ENCODE data around the gene TMEM179. TPM values are rescaled to one million over a fixed set of nuclear protein-coding genes. Genes with fewer than 3 reads are reported as not detected.

The TMEM179 gene
- total RNA-seq, 1 donor from 2014 or later, result not detected

GRCh38 chr14:104587641-104588040 is 16.9 kb downstream of the TMEM179 start:
- intact Hi-C loops (cut with DNase I), result no loop called here
- Histone ChIP-seq H3K27me3 (ENCODE audit: low read depth) (peaks cover 11% of the 10 kb centered on the region), H3K4me3 (no peak overlapping the region), H3K36me3 (no peaks in the 10 kb centered on the region), H3K27ac (no peak overlapping the region), H3K4me1 (no peaks in the 10 kb centered on the region), H3K9me3 (no peaks in the 10 kb centered on the region)
- DNase-seq, result no peak
- no peak for TF ChIP-seq CTCF (IDR thresholded peaks at IDR 0.05)
- no peak for ATAC-seq

- Histone ChIP-seq H3K27me3 (ENCODE audit: low read depth) (peaks cover 17% of the 10 kb centered on the region), H3K27ac (no peak overlapping the region), H3K4me3 (no peak overlapping the region), H3K9me3 (no peaks in the 10 kb centered on the region), H3K4me1 (no peaks in the 10 kb centered on the region), H3K36me3 (no peaks in the 10 kb centered on the region)
- peak in 1 of 2 donors; percentile 37 for ATAC-seq
- TF ChIP-seq CTCF (IDR thresholded peaks at IDR 0.05), result no peak
- DNase-seq, result no peak
- intact Hi-C loops (cut with DNase I), result no loop called here
Measured at GRCh38 chr14:104586832-104587620, 17.5 kb downstream of the TMEM179 start.

- Histone ChIP-seq H3K36me3 (no peaks in the 10 kb centered on the region), H3K27me3 (ENCODE audit: low read depth) (peaks cover 22% of the 10 kb centered on the region), H3K27ac (no peak overlapping the region), H3K9me3 (no peaks in the 10 kb centered on the region), H3K4me1 (no peaks in the 10 kb centered on the region), H3K4me3 (no peak overlapping the region)
- ATAC-seq (peak in 1 of 2 donors; percentile 62), DNase-seq (no peak)
- TF ChIP-seq CTCF (IDR thresholded peaks at IDR 0.05), result no peak
- intact Hi-C loops (cut with DNase I), result no loop called here
Measured at GRCh38 chr14:104585966-104586697, 18.4 kb downstream of the TMEM179 start.

GRCh38 chr14:104584557-104584956 is 20.0 kb downstream of the TMEM179 start:
- ATAC-seq, result no peak
- Histone ChIP-seq H3K4me1 (no peaks in the 10 kb centered on the region), H3K36me3 (no peaks in the 10 kb centered on the region), H3K27me3 (ENCODE audit: low read depth) (peaks cover 29% of the 10 kb centered on the region), H3K27ac (no peak overlapping the region), H3K9me3 (no peaks in the 10 kb centered on the region), H3K4me3 (no peak overlapping the region)
- no peak for DNase-seq
- intact Hi-C loops (cut with DNase I), result no loop called here
- no peak for TF ChIP-seq CTCF (IDR thresholded peaks at IDR 0.05)

GRCh38 chr14:104583424-104584306 is 20.9 kb downstream of the TMEM179 start:
- no peak for ATAC-seq
- Histone ChIP-seq H3K36me3 (no peaks in the 10 kb centered on the region), H3K4me1 (no peaks in the 10 kb centered on the region), H3K9me3 (no peaks in the 10 kb centered on the region), H3K27me3 (ENCODE audit: low read depth) (peaks cover 36% of the 10 kb centered on the region), H3K27ac (no peak overlapping the region), H3K4me3 (no peak overlapping the region)
- no peak for TF ChIP-seq CTCF (IDR thresholded peaks at IDR 0.05)
- intact Hi-C loops (cut with DNase I), result no loop called here
- DNase-seq, result no peak

Data from lower lobe of right lung (tissue), 2 donors.